ENCODE data around the gene WWC1. TPM values are rescaled to one million over a fixed set of nuclear protein-coding genes. Genes with fewer than 3 reads are reported as not detected.

WWC1 gene
- total RNA-seq, 1 experiment from 2014 or later: 52.8 TPM

GRCh38 chr5:168407211-168407610 is 115.8 kb downstream of the WWC1 start:
- no peak for DNase-seq (ENCODE audit: low read depth)

GRCh38 chr5:168408561-168409305 is 117.3 kb downstream of the WWC1 start:
- DNase-seq (ENCODE audit: low read depth): no peak

GRCh38 chr5:168409591-168410458 is 118.4 kb downstream of the WWC1 start:
- DNase-seq (ENCODE audit: low read depth): peak; percentile 86

GRCh38 chr5:168411871-168412270 is 120.4 kb downstream of the WWC1 start:
- DNase-seq (ENCODE audit: low read depth): no peak

- DNase-seq (ENCODE audit: low read depth): peak; percentile 31
Observed at GRCh38 chr5:168413062-168413461, 121.6 kb downstream of the WWC1 start.

- DNase-seq (ENCODE audit: low read depth): no peak
Observed at GRCh38 chr5:168413596-168413995, 122.2 kb downstream of the WWC1 start.

GRCh38 chr5:168415401-168415800 is 124.0 kb downstream of the WWC1 start:
- DNase-seq (ENCODE audit: low read depth): no peak

- no peak for DNase-seq (ENCODE audit: low read depth)
Observed at GRCh38 chr5:168415971-168416370, 124.5 kb downstream of the WWC1 start.

GRCh38 chr5:168417731-168418429 is 126.4 kb downstream of the WWC1 start:
- DNase-seq (ENCODE audit: low read depth): no peak

GRCh38 chr5:168420461-168420860 is 129.0 kb downstream of the WWC1 start:
- DNase-seq (ENCODE audit: low read depth): no peak

GRCh38 chr5:168422431-168422830 is 131.0 kb downstream of the WWC1 start:
- DNase-seq (ENCODE audit: low read depth): no peak

- no peak for DNase-seq (ENCODE audit: low read depth)
Observed at GRCh38 chr5:168423478-168423877, 132.0 kb downstream of the WWC1 start.

- DNase-seq (ENCODE audit: low read depth): no peak
Observed at GRCh38 chr5:168423971-168424370, 132.5 kb downstream of the WWC1 start.

GRCh38 chr5:168424594-168425323 is 133.3 kb downstream of the WWC1 start:
- peak; percentile 72 for DNase-seq (ENCODE audit: low read depth)

- no peak for DNase-seq (ENCODE audit: low read depth)
Observed at GRCh38 chr5:168426007-168426863, 134.8 kb downstream of the WWC1 start.

- DNase-seq (ENCODE audit: low read depth): no peak
Observed at GRCh38 chr5:168426864-168427172, 135.4 kb downstream of the WWC1 start.

- DNase-seq (ENCODE audit: low read depth): no peak
Observed at GRCh38 chr5:168427224-168427623, 135.8 kb downstream of the WWC1 start.

GRCh38 chr5:168428552-168428951 is 137.1 kb downstream of the WWC1 start:
- DNase-seq (ENCODE audit: low read depth): no peak

GRCh38 chr5:168430296-168430695 is 138.9 kb downstream of the WWC1 start:
- DNase-seq (ENCODE audit: low read depth): no peak

GRCh38 chr5:168432903-168433302 is 141.5 kb downstream of the WWC1 start:
- no peak for DNase-seq (ENCODE audit: low read depth)
